ENCODE data around the gene CEACAM21.

DNA sequence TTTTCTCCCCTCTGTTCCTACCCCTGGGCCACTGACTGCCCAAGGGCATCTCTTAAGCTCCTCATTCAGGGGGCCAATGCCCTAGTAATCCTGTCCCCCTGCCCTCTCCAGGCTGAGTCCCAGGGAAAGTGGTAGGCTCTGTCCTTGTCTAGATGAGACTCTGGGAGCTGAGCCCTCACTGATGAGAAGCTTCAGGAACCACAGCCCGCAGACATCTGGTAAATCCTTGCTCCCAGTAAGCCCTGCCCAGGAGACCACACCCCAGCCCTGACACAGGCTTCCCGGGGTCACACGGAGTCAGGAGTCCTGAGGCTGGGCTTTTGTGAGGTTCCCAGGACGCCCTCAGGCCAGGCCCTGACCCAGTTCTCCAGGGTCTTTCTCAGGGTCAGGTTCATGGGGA is 49.0 kb downstream of the CEACAM21 start:
- no peak for TF ChIP-seq POLR2A (IDR thresholded peaks at IDR 0.05)
- TF ChIP-seq EP300 (IDR thresholded peaks at IDR 0.05): no peak

Data from tibial nerve (tissue), 3 donors.